Ishikawa (cell line): ENCODE results near the gene SEMA3D.

Source experiments
- CEBPB ChIP-seq: IDR thresholded peaks from 2 replicates; pipeline ENCODE4 v1.6.1; 2012
- RAD21 ChIP-seq: IDR thresholded peaks from 2 replicates; pipeline ENCODE4 v1.6.1; 2012; ENCODE audit warnings: low read depth
- REST ChIP-seq: IDR thresholded peaks from 2 replicates; pipeline ENCODE4 v1.6.1; 2012; ENCODE audit warnings: low read depth, mild to moderate bottlenecking
- TAF1 ChIP-seq: IDR thresholded peaks from 2 replicates; pipeline ENCODE4 v1.6.1; 2012; ENCODE audit warnings: low read depth, mild to moderate bottlenecking
- TCF12 ChIP-seq: IDR thresholded peaks from 2 replicates; pipeline ENCODE4 v1.6.1; 2012; ENCODE audit warnings: low read depth
- USF1 ChIP-seq: IDR thresholded peaks from 2 replicates; pipeline ENCODE4 v1.6.1; 2012
- YY1 ChIP-seq: IDR thresholded peaks from 2 replicates; pipeline ENCODE4 v1.6.1; 2012; ENCODE audit warnings: low read depth
- ZBTB7A ChIP-seq: IDR thresholded peaks from 2 replicates; pipeline ENCODE4 v1.6.1; 2012; ENCODE audit warnings: low read depth

- TF ChIP-seq TCF12 (no peak), REST (no peak), RAD21 (no peak), CEBPB (no peak), TAF1 (no peak), YY1 (no peak), ZBTB7A (no peak), USF1 (no peak)
Observed at GRCh38 chr7:85104432-85105205, 82.2 kb downstream of the SEMA3D start.
